Gastrocnemius medialis (tissue), 4 donors: ENCODE results near the gene ARHGAP25.

Experiments used
- POLR2A ChIP-seq, 2 donors: fragments of 450-650 bp; IDR thresholded peaks; one replicate each; pipeline ENCODE4 v1.6.1; 2017; ENCODE audit warnings: antibody characterized with exemption in 2 of 2, mild to moderate bottlenecking in 2 of 2, moderate library complexity in 2 of 2
- TF ChIP-seq, protein P1 (sequence below), 5 experiments: fragments of 450-650 bp in 3 of 5; fragments of 200-600 bp in 2 of 5; sonication (generic) in 2 of 5; IDR thresholded peaks in 4 of 5; conservative IDR thresholded peaks in 1 of 5; 1 replicate in 4 of 5; 2 replicates in 1 of 5; pipeline ENCODE4 v1.5.1; 2016 to 2019; ENCODE audit warnings: antibody characterized with exemption in 5 of 5, mild to moderate bottlenecking in 3 of 5, moderate library complexity in 3 of 5

DNA sequence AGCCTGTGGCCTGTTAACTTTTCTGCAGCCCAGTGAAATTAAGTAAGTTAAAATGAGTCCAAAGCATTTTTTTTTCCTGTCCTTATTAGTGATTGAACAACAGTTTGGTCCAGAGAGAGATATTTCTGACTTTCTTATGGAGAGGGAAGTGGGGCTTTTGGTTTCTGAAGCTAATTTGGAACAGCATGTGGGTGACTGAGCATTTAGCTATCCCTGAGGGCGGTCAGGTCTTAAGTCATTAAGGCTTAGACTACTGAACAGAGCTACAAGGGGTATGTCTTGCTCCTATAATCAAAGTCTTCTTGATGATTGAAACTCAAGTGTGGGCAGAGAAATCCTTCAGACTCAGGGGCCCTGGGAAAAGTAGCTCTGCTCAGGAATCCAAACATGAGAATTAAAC, 14.0 kb downstream of the ARHGAP25 start:
- TF ChIP-seq, protein P1, sequence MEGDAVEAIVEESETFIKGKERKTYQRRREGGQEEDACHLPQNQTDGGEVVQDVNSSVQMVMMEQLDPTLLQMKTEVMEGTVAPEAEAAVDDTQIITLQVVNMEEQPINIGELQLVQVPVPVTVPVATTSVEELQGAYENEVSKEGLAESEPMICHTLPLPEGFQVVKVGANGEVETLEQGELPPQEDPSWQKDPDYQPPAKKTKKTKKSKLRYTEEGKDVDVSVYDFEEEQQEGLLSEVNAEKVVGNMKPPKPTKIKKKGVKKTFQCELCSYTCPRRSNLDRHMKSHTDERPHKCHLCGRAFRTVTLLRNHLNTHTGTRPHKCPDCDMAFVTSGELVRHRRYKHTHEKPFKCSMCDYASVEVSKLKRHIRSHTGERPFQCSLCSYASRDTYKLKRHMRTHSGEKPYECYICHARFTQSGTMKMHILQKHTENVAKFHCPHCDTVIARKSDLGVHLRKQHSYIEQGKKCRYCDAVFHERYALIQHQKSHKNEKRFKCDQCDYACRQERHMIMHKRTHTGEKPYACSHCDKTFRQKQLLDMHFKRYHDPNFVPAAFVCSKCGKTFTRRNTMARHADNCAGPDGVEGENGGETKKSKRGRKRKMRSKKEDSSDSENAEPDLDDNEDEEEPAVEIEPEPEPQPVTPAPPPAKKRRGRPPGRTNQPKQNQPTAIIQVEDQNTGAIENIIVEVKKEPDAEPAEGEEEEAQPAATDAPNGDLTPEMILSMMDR (IDR thresholded peaks at IDR 0.05 in 4 of 5, conservative IDR thresholded peaks at IDR 0.05 in 1 of 5) = no peak
- no peak for TF ChIP-seq POLR2A (IDR thresholded peaks at IDR 0.05)
